GM19324 (cell line): ENCODE measurements around the gene GPR37.

ENCODE experiments used
- ATAC-seq: cut with Tn5 transposase; IDR thresholded peaks from one replicate; pipeline ENCODE4 v1.9.1; 2021; ENCODE audit warnings: mild to moderate bottlenecking, moderate library complexity; ENCODE audit not compliant: unreplicated experiment, low FRiP score

Gene GPR37

GRCh38 chr7:124765401-124766352 lies at the start of gene GPR37:
Gene GPR37 (minus strand): TSS chr7:124765792. CDS start chr7:124764976, 816 bp downstream.
- peak; percentile 56 for ATAC-seq

- no peak for ATAC-seq
Measured at GRCh38 chr7:124813994-124814798, 48.6 kb upstream of the GPR37 start.

- ATAC-seq: no peak
Measured at GRCh38 chr7:124812764-124813163, 47.2 kb upstream of the GPR37 start.

GRCh38 chr7:124811341-124811740 lies 45.7 kb upstream of the GPR37 start:
- ATAC-seq: no peak

- no peak for ATAC-seq
Measured at GRCh38 chr7:124810605-124811004, 45.0 kb upstream of the GPR37 start.

- ATAC-seq: no peak
Measured at GRCh38 chr7:124808206-124808605, 42.6 kb upstream of the GPR37 start.

GRCh38 chr7:124801330-124801895 lies 35.8 kb upstream of the GPR37 start:
- ATAC-seq: no peak

GRCh38 chr7:124800386-124800785 lies 34.8 kb upstream of the GPR37 start:
- ATAC-seq: no peak

GRCh38 chr7:124799448-124799847 lies 33.9 kb upstream of the GPR37 start:
- no peak for ATAC-seq

GRCh38 chr7:124796771-124797170 lies 31.2 kb upstream of the GPR37 start:
- no peak for ATAC-seq

- ATAC-seq: no peak
Measured at GRCh38 chr7:124792696-124793095, 27.1 kb upstream of the GPR37 start.

GRCh38 chr7:124792002-124792401 lies 26.4 kb upstream of the GPR37 start:
- ATAC-seq: no peak

- ATAC-seq: no peak
Measured at GRCh38 chr7:124791426-124791825, 25.8 kb upstream of the GPR37 start.

GRCh38 chr7:124790645-124791044 lies 25.1 kb upstream of the GPR37 start:
- no peak for ATAC-seq

GRCh38 chr7:124785994-124786393 lies 20.4 kb upstream of the GPR37 start:
- ATAC-seq: no peak

- ATAC-seq: peak; percentile 81
Measured at GRCh38 chr7:124784879-124785818, 19.6 kb upstream of the GPR37 start.

GRCh38 chr7:124783271-124783670 lies 17.7 kb upstream of the GPR37 start:
- ATAC-seq: no peak

- no peak for ATAC-seq
Measured at GRCh38 chr7:124781907-124782734, 16.5 kb upstream of the GPR37 start.

GRCh38 chr7:124781418-124781817 lies 15.8 kb upstream of the GPR37 start:
- no peak for ATAC-seq
